Measurements from ENCODE around the gene SHCBP1L.

Gene SHCBP1L

DNA sequence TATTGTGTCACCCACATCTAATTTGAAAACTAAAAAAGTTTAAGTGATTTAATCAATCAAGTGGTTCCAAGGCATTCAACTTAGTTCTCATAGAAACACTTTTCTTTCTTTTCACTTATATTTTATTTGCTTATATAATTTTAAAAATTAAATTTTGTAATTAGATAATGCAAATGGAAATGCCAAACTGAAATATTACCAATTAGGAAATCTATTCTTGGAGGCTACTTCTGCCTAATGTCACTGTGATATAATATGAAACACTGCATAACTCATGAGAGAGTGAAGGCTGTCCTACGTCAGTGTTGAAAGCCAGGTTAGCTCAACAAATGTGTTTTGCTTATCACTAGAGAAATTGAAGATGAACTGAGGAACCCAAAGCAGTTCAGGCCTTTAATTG lies 18.3 kb upstream of the SHCBP1L start:
- TF ChIP-seq NFIC (IDR thresholded peaks at IDR 0.05) (no peak), TEAD4 (IDR thresholded peaks at IDR 0.05) (no peak), CREB1 (IDR thresholded peaks at IDR 0.05; ENCODE audit: low read depth) (no peak), CEBPB (IDR thresholded peaks at IDR 0.05) (no peak), YY1 (IDR thresholded peaks at IDR 0.05; ENCODE audit: low read depth) (no peak), EP300 (IDR thresholded peaks at IDR 0.05; ENCODE audit: borderline replicate concordance) (no peak), EGR1 (IDR thresholded peaks at IDR 0.05) (no peak), RAD21 (IDR thresholded peaks at IDR 0.05; ENCODE audit: low read depth) (no peak), ZBTB7A (IDR thresholded peaks at IDR 0.05; ENCODE audit: low read depth) (no peak), FOXM1 (IDR thresholded peaks at IDR 0.05; ENCODE audit: borderline replicate concordance, low read depth) (no peak), MAX (IDR thresholded peaks at IDR 0.05) (no peak), TCF12 (IDR thresholded peaks at IDR 0.05; ENCODE audit: low read depth) (no peak), TAF1 (IDR thresholded peaks at IDR 0.05; ENCODE audit: low read depth) (no peak), USF1 (IDR thresholded peaks at IDR 0.05) (no peak)
- TF ChIP-seq, protein P1, sequence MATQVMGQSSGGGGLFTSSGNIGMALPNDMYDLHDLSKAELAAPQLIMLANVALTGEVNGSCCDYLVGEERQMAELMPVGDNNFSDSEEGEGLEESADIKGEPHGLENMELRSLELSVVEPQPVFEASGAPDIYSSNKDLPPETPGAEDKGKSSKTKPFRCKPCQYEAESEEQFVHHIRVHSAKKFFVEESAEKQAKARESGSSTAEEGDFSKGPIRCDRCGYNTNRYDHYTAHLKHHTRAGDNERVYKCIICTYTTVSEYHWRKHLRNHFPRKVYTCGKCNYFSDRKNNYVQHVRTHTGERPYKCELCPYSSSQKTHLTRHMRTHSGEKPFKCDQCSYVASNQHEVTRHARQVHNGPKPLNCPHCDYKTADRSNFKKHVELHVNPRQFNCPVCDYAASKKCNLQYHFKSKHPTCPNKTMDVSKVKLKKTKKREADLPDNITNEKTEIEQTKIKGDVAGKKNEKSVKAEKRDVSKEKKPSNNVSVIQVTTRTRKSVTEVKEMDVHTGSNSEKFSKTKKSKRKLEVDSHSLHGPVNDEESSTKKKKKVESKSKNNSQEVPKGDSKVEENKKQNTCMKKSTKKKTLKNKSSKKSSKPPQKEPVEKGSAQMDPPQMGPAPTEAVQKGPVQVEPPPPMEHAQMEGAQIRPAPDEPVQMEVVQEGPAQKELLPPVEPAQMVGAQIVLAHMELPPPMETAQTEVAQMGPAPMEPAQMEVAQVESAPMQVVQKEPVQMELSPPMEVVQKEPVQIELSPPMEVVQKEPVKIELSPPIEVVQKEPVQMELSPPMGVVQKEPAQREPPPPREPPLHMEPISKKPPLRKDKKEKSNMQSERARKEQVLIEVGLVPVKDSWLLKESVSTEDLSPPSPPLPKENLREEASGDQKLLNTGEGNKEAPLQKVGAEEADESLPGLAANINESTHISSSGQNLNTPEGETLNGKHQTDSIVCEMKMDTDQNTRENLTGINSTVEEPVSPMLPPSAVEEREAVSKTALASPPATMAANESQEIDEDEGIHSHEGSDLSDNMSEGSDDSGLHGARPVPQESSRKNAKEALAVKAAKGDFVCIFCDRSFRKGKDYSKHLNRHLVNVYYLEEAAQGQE (IDR thresholded peaks at IDR 0.05; ENCODE audit: low read depth): no peak

DNA sequence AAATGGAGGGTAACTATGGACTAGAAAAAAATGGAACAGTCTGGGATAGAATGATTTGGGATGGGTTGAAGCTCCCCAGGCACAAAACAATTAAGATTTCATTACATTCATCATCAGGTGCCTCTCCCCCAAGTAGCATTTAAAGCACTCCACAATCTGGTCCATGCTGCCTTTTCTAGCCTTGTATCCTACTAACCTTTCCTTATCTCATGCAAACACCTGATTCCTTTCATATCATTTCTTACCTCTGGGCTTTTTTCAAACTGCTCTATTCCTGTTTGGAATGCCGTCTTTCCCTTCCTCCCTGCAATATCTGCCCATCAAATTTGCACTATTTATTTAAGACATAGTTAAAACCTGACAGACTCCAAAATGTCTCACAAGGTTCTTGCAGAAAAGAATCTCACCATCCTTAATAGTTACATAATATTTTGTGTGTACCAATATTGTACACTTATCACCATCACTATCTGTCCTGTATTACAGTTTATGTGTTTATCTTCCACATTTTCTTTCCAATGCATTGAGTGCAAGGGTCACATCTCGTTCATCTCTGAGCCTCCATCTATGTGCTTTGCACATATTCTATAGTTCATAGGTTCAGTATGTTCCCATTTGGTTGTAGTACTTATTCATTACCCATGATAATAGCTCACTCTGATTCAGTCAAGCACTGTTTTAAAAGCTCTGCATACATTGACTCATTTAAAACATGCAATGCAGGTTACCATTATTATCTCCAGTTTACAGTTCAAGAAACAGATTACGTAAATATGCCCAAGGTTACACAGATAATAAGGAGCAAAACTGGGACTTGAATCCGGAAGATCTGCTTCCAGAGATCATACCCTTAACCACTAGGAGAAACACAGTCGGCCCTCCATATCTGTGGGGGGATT lies 16.1 kb upstream of the SHCBP1L start:
- TF ChIP-seq TAF1 (IDR thresholded peaks at IDR 0.05; ENCODE audit: low read depth): no peak
- TF ChIP-seq TCF12 (IDR thresholded peaks at IDR 0.05; ENCODE audit: low read depth): no peak
- no peak for TF ChIP-seq CEBPB (IDR thresholded peaks at IDR 0.05)
- TF ChIP-seq, protein P1 (IDR thresholded peaks at IDR 0.05; ENCODE audit: low read depth): no peak
- TF ChIP-seq RAD21 (IDR thresholded peaks at IDR 0.05; ENCODE audit: low read depth): no peak
- no peak for TF ChIP-seq TEAD4 (IDR thresholded peaks at IDR 0.05)
- TF ChIP-seq NFIC (IDR thresholded peaks at IDR 0.05): no peak
- TF ChIP-seq EGR1 (IDR thresholded peaks at IDR 0.05): no peak
- TF ChIP-seq FOXM1 (IDR thresholded peaks at IDR 0.05; ENCODE audit: borderline replicate concordance, low read depth): no peak
- no peak for TF ChIP-seq EP300 (IDR thresholded peaks at IDR 0.05; ENCODE audit: borderline replicate concordance)
- TF ChIP-seq ZBTB7A (IDR thresholded peaks at IDR 0.05; ENCODE audit: low read depth): no peak
- TF ChIP-seq MAX (IDR thresholded peaks at IDR 0.05): no peak
- TF ChIP-seq YY1 (IDR thresholded peaks at IDR 0.05; ENCODE audit: low read depth): no peak
- TF ChIP-seq USF1 (IDR thresholded peaks at IDR 0.05): no peak
- TF ChIP-seq CREB1 (IDR thresholded peaks at IDR 0.05; ENCODE audit: low read depth): no peak

GRCh38 chr1:182968151-182968741 lies 15.3 kb upstream of the SHCBP1L start:
- TF ChIP-seq EGR1 (IDR thresholded peaks at IDR 0.05) (no peak), NFIC (IDR thresholded peaks at IDR 0.05) (no peak), FOXM1 (IDR thresholded peaks at IDR 0.05; ENCODE audit: borderline replicate concordance, low read depth) (no peak), TAF1 (IDR thresholded peaks at IDR 0.05; ENCODE audit: low read depth) (no peak), CEBPB (IDR thresholded peaks at IDR 0.05) (no peak), TCF12 (IDR thresholded peaks at IDR 0.05; ENCODE audit: low read depth) (no peak), USF1 (IDR thresholded peaks at IDR 0.05) (no peak), RAD21 (IDR thresholded peaks at IDR 0.05; ENCODE audit: low read depth) (no peak), YY1 (IDR thresholded peaks at IDR 0.05; ENCODE audit: low read depth) (no peak), CREB1 (IDR thresholded peaks at IDR 0.05; ENCODE audit: low read depth) (no peak), EP300 (IDR thresholded peaks at IDR 0.05; ENCODE audit: borderline replicate concordance) (no peak), TEAD4 (IDR thresholded peaks at IDR 0.05) (no peak), MAX (IDR thresholded peaks at IDR 0.05) (no peak), ZBTB7A (IDR thresholded peaks at IDR 0.05; ENCODE audit: low read depth) (no peak)
- TF ChIP-seq, protein P1 (IDR thresholded peaks at IDR 0.05; ENCODE audit: low read depth): no peak

Data from Ishikawa (cell line).